IMR-90 (cell line): ENCODE results near the gene SLC30A1. TPM values are rescaled to one million over a fixed set of nuclear protein-coding genes. Genes with fewer than 3 reads are reported as not detected.
A peak's percentile ranks its signal among the peaks of the same experiment; 100 is the strongest.

Experiments used
- ATAC-seq: fragments of 200-7000 bp; cut with Tn5 transposase; 2 replicates; pipeline ENCODE4 v1.9.1; 2020; ENCODE audit warnings: low read depth, mild to moderate bottlenecking, moderate library complexity
- BruUV-seq: library from RNA; stranded (reverse); fragments of 400-500 nt; replicated peaks from 2 replicates; lab custom pipeline; 2021; lab: Mats Ljungman, UMichigan
- CTCF ChIA-PET: fragments of 300-600 bp; formaldehyde crosslinking; extraction: SDS; loops from one replicate; lab custom pipeline; 2021; ENCODE audit warnings: antibody characterized with exemption; lab: Yijun Ruan, JAX
- POLR2A ChIA-PET: fragments of 300-600 bp; sonication (Branson Sonifier 250); formaldehyde crosslinking; loops from one replicate; lab custom pipeline; 2022; ENCODE audit warnings: antibody characterized with exemption; ENCODE audit not compliant: unreplicated experiment; lab: Charles Lee
- DNase-seq: peaks from one replicate; pipeline ENCODE4 v3.0.0; 2013
- H2AFZ ChIP-seq: replicated peaks from 2 replicates; pipeline ENCODE3; 2013; ENCODE audit warnings: low read length, mild to moderate bottlenecking; ENCODE audit not compliant: poor library complexity
- H2AK5ac ChIP-seq: 2 replicates; pipeline ENCODE4 v1.6.1; 2013; ENCODE audit warnings: low read depth, low read length, inconsistent platforms
- H2AK9ac ChIP-seq: replicated peaks from 2 replicates; pipeline ENCODE3; 2013; ENCODE audit warnings: mild to moderate bottlenecking, low read depth, low read length, moderate library complexity; ENCODE audit not compliant: poor library complexity
- H2BK120ac ChIP-seq: 2 replicates; pipeline ENCODE4 v1.6.1; 2013; ENCODE audit warnings: low read depth, low read length, inconsistent platforms
- H2BK15ac ChIP-seq: 3 replicates; pipeline ENCODE4 v1.6.1; 2013; ENCODE audit warnings: low read depth, low read length, inconsistent platforms
- H2BK20ac ChIP-seq: 2 replicates; pipeline ENCODE4 v1.6.1; 2013; ENCODE audit warnings: low read depth, mild to moderate bottlenecking, inconsistent platforms, low read length, moderate library complexity
- H2BK5ac ChIP-seq: 2 replicates; pipeline ENCODE4 v1.6.1; 2013; ENCODE audit warnings: mild to moderate bottlenecking, low read depth, low read length, inconsistent platforms; ENCODE audit not compliant: poor library complexity, severe bottlenecking
- H3K14ac ChIP-seq: replicated peaks from 2 replicates; pipeline ENCODE4 v1.6.1; 2013; ENCODE audit warnings: low read depth, low read length, inconsistent platforms
- H3K18ac ChIP-seq: 2 replicates; pipeline ENCODE4 v1.6.1; 2013; ENCODE audit warnings: low read depth, low read length, control low read depth
- H3K23ac ChIP-seq: 2 replicates; pipeline ENCODE4 v1.6.1; 2013; ENCODE audit warnings: low read depth, low read length, inconsistent platforms
- H3K27ac ChIP-seq: 2 replicates; pipeline ENCODE4 v1.5.1; 2013; ENCODE audit warnings: mild to moderate bottlenecking, control low read depth, low read length; ENCODE audit not compliant: insufficient read depth
- H3K27me3 ChIP-seq: 2 replicates; pipeline ENCODE4 v1.6.1; 2013; ENCODE audit warnings: low read length; ENCODE audit not compliant: control insufficient read depth, insufficient read depth
- H3K36me3 ChIP-seq: 2 replicates; pipeline ENCODE4 v1.6.1; 2013; ENCODE audit warnings: low read length, mixed read lengths; ENCODE audit not compliant: control insufficient read depth, insufficient read depth
- H3K4ac ChIP-seq: 2 replicates; pipeline ENCODE4 v1.6.1; 2013; ENCODE audit warnings: low read depth, low read length, inconsistent platforms
- H3K4me1 ChIP-seq: 2 replicates; pipeline ENCODE4 v1.6.1; 2013; ENCODE audit warnings: low read length, mixed read lengths; ENCODE audit not compliant: control insufficient read depth, insufficient read depth
- H3K4me2 ChIP-seq: 2 replicates; pipeline ENCODE4 v1.6.1; 2013; ENCODE audit warnings: low read depth, mild to moderate bottlenecking, control low read depth, low read length, moderate library complexity
- H3K4me3 ChIP-seq: 2 replicates; pipeline ENCODE4 v1.5.1; 2013; ENCODE audit warnings: low read depth, mild to moderate bottlenecking, control low read depth, low read length, moderate library complexity; ENCODE audit not compliant: insufficient read depth
- H3K56ac ChIP-seq: 2 replicates; pipeline ENCODE4 v1.6.1; 2013; ENCODE audit warnings: low read length, inconsistent platforms; ENCODE audit not compliant: insufficient read depth; ENCODE audit errors: extremely low read depth
- H3K79me1 ChIP-seq, 2 experiments: 2 replicates each; pipeline ENCODE4 v1.6.1; 2013; ENCODE audit warnings: low read length in 2 of 2, inconsistent platforms in 1 of 2, low read depth in 1 of 2
- H3K9ac ChIP-seq: 2 replicates; pipeline ENCODE4 v1.6.1; 2013; ENCODE audit warnings: low read depth, low read length, control low read depth
- H3K9me1 ChIP-seq: 2 replicates; pipeline ENCODE4 v1.6.1; 2013; ENCODE audit warnings: low read length, inconsistent platforms; ENCODE audit not compliant: insufficient read depth
- H3K9me3 ChIP-seq: 2 replicates; pipeline ENCODE4 v1.6.1; 2013; ENCODE audit warnings: low read length; ENCODE audit not compliant: control insufficient read depth, insufficient read depth
- H4K20me1 ChIP-seq: 2 replicates; pipeline ENCODE4 v1.6.1; 2013; ENCODE audit warnings: low read length, inconsistent platforms; ENCODE audit not compliant: insufficient read depth
- H4K5ac ChIP-seq: 2 replicates; pipeline ENCODE4 v1.6.1; 2013; ENCODE audit warnings: mild to moderate bottlenecking, low read depth, low read length, control low read depth
- H4K8ac ChIP-seq, 2 experiments: 2 replicates each; pipeline ENCODE4 v1.6.1; 2013; ENCODE audit warnings: low read depth in 2 of 2, low read length in 2 of 2, control low read depth in 1 of 2, inconsistent platforms in 1 of 2
- H4K91ac ChIP-seq: 2 replicates; pipeline ENCODE4 v1.6.1; 2013; ENCODE audit warnings: low read depth, low read length, inconsistent platforms; ENCODE audit not compliant: insufficient read depth
- POLR2A ChIP-seq: IDR thresholded peaks from 2 replicates; pipeline ENCODE4 v1.6.1; 2012; ENCODE audit warnings: mild to moderate bottlenecking, low read depth, low read length
- RFX5 ChIP-seq: IDR thresholded peaks from 2 replicates; pipeline ENCODE4 v1.8.0; 2012; ENCODE audit warnings: low read depth, mild to moderate bottlenecking, low read length, moderate library complexity
- WGBS, 2 experiments: methylation state at CpG; one replicate each; pipeline versions ENCODE4 v1.1.5 to v1.1.7; 2013; ENCODE audit warnings: missing lambda C conversion rate in 2 of 2; ENCODE audit not compliant: insufficient read length in 1 of 2; ENCODE audit errors: extremely low coverage in 2 of 2; 5-methylcytosine and 5-hydroxymethylcytosine counted together
- dilution Hi-C: fragments of 300-500 bp; cut with HindIII; formaldehyde crosslinking; loops from one replicate; pipeline ENCODE4 v1.14.3; 2018; ENCODE audit warnings: low sequenced_read_pairs; ENCODE audit not compliant: unreplicated experiment
- in situ Hi-C: fragments of 300-500 bp; cut with MboI; formaldehyde crosslinking; loops from 3 replicates; pipeline ENCODE4 v1.14.3; 2019; ENCODE audit warnings: low sequenced_read_pairs, inconsistent platforms, mixed read lengths
- intact Hi-C: fragments of 100-400 bp; cut with micrococcal nuclease; formaldehyde crosslinking; loops from 2 replicates; pipeline ENCODE4 v1.10.0; 2022
- polyA plus RNA-seq, 3 experiments: library from polyadenylated mRNA; depleted of rRNA; stranded (reverse); fragments of >200 nt; gene quantifications; 2 replicates each; pipeline ENCODE4 v1.2.3, GENCODE V29; 2012; ENCODE audit warnings: low replicate concordance in 1 of 3
- total RNA-seq: library from RNA; depleted of rRNA; stranded (reverse); fragments of >200 nt; gene quantifications from 2 replicates; pipeline ENCODE4 v1.2.3, GENCODE V29; 2012

SLC30A1 gene
- total and polyA plus RNA-seq, 2 of the 4 experiments (the other 2 are of a cell fraction): 5.4 to 8.4 TPM

- Histone ChIP-seq H2BK20ac (no peak overlapping the region), H3K9me1 (no peaks in the 10 kb centered on the region), H2AFZ (peak overlapping the region; percentile 5), H3K4me3 (no peak overlapping the region), H2AK9ac (no peak overlapping the region), H2BK15ac (no peak overlapping the region), H2BK5ac (no peak overlapping the region), H3K56ac (no peak overlapping the region), H3K9ac (no peak overlapping the region), H3K79me1 (no peaks in the 10 kb centered on the region), H2AK5ac (no peak overlapping the region), H3K4me2 (no peak overlapping the region), H3K27ac (no peak overlapping the region), H3K9me3 (no peaks in the 10 kb centered on the region), H4K8ac (no peak overlapping the region), H3K36me3 (no peaks in the 10 kb centered on the region), H3K23ac (no peak overlapping the region), H3K14ac (no peak overlapping the region), H3K4me1 (peaks cover 4% of the 10 kb centered on the region), H4K20me1 (no peaks in the 10 kb centered on the region), H3K27me3 (no peaks in the 10 kb centered on the region), H4K91ac (no peak overlapping the region), H3K18ac (no peak overlapping the region), H2BK120ac (no peak overlapping the region), H4K5ac (no peak overlapping the region), H3K4ac (no peak overlapping the region)
- no peak for ATAC-seq
- WGBS, 2 experiments: 67% methylated on average over 1 of the region's 6 CpGs; no CpG with 5 or more reads in 1 of the 2 experiments
- dilution Hi-C loops: no loop called here
- BruUV-seq: no TSS peak
- CTCF ChIA-PET: interaction anchor here (0.5 to 1.0 kb wide), 3 partner anchors 17 to 1474 kb away, joined by 3 to 4 read pairs (median 4); no protein-coding TSS in a partner anchor
- intact Hi-C loops: no loop called here
- in situ Hi-C loops: no loop called here
- TF ChIP-seq POLR2A (no peak), RFX5 (no peak)
- POLR2A ChIA-PET: no interaction called here
- DNase-seq: no peak
These were observed 29.8 kb downstream of the SLC30A1 start for GRCh38 chr1:211549092-211549711.
